Spleen (tissue), 11 donors: ENCODE data around the gene PCCA. TPM values are rescaled to one million over a fixed set of nuclear protein-coding genes. Genes with fewer than 3 reads are reported as not detected.

Experiments used
- DNase-seq: peaks from one replicate; pipeline ENCODE4 v3.0.0-alpha.2; 2020
- H3K27ac ChIP-seq, 8 donors: fragments of 200-600 bp; sonication (generic) in 7 of 8; 1 replicate in 4 of 8; 2 replicates in 4 of 8; pipeline versions ENCODE4 v1.5.0 to v1.8.0; 2016 to 2021; ENCODE audit warnings: inconsistent platforms in 4 of 8, mild to moderate bottlenecking in 4 of 8, moderate library complexity in 1 of 8
- H3K27me3 ChIP-seq, 7 donors: fragments of 200-600 bp; sonication (generic) in 6 of 7; replicated peaks in 1 of 7; 1 replicate in 4 of 7; 2 replicates in 3 of 7; pipeline versions ENCODE4 v1.5.0 to v1.8.0; 2016 to 2021; ENCODE audit warnings: inconsistent platforms in 3 of 7, mild to moderate bottlenecking in 1 of 7
- H3K36me3 ChIP-seq, 6 donors: fragments of 200-600 bp; sonication (generic) in 5 of 6; 1 replicate in 4 of 6; 2 replicates in 2 of 6; pipeline versions ENCODE4 v1.5.0 to v1.8.0; 2016 to 2021; ENCODE audit warnings: inconsistent platforms in 2 of 6
- H3K4me1 ChIP-seq, 6 donors: fragments of 200-600 bp; sonication (generic) in 5 of 6; 1 replicate in 3 of 6; 2 replicates in 3 of 6; pipeline versions ENCODE4 v1.5.0 to v1.8.0; 2016 to 2021; ENCODE audit warnings: inconsistent platforms in 3 of 6
- H3K4me3 ChIP-seq, 8 donors: fragments of 200-600 bp; sonication (generic) in 7 of 8; 1 replicate in 4 of 8; 2 replicates in 4 of 8; pipeline versions ENCODE4 v1.5.0 to v1.8.0; 2016 to 2021; ENCODE audit warnings: inconsistent platforms in 4 of 8, mild to moderate bottlenecking in 4 of 8, moderate library complexity in 2 of 8
- H3K9me3 ChIP-seq, 8 donors: fragments of 200-600 bp; sonication (generic) in 7 of 8; 1 replicate in 4 of 8; 2 replicates in 4 of 8; pipeline versions ENCODE4 v1.5.0 to v1.8.0; 2016 to 2021; ENCODE audit warnings: inconsistent platforms in 4 of 8
- CTCF ChIP-seq, 11 experiments: fragments of 200-600 bp in 7 of 11; fragments of 450-650 bp in 4 of 11; sonication (generic) in 4 of 11; IDR thresholded peaks in 8 of 11; conservative IDR thresholded peaks in 3 of 11; 1 replicate in 7 of 11; 2 replicates in 4 of 11; pipeline versions ENCODE4 v1.4.0 to v1.8.0; 2016 to 2021; ENCODE audit warnings: antibody characterized with exemption in 11 of 11, inconsistent platforms in 4 of 11, mild to moderate bottlenecking in 1 of 11
- POLR2A ChIP-seq, 3 donors: fragments of 450-650 bp; IDR thresholded peaks; one replicate each; pipeline ENCODE4 v1.5.1; 2017; ENCODE audit warnings: antibody characterized with exemption in 3 of 3, mild to moderate bottlenecking in 1 of 3
- POLR2AphosphoS5 ChIP-seq, 3 donors: sonication (generic); formaldehyde crosslinking; IDR thresholded peaks; one replicate each; pipeline ENCODE4 v1.5.1; 2017; ENCODE audit warnings: antibody characterized with exemption in 3 of 3
- WGBS, 5 donors: extraction: QIAGEN DNeasy Blood & Tissue Kit in 3 of 5; methylation state at CpG; one replicate each; pipeline versions ENCODE4 v1.1.5 to v1.1.7; 2013 to 2018; 5-methylcytosine and 5-hydroxymethylcytosine counted together
- intact Hi-C: fragments of 100-400 bp; cut with DNase I; formaldehyde crosslinking; loops from one replicate; pipeline ENCODE4 v1.15.0; 2023; ENCODE audit warnings: low total_unique reads
- polyA plus RNA-seq, 3 donors: library from polyadenylated mRNA; stranded (reverse); fragments of 200-250 nt; gene quantifications; one replicate each; pipeline ENCODE4 v1.2.1, GENCODE V29; 2013
- total RNA-seq, 7 donors: library from RNA; depleted of rRNA in 3 of 7; stranded (reverse); fragments of >200 nt in 3 of 7; fragmentation: NEBNext Ultra II Directional in 4 of 7; extraction: Animal tissue kit (Norgen Biotek cat#: 25700) in 4 of 7; gene quantifications; one replicate each; pipeline versions ENCODE4 v1.1.0 to v1.2.1, GENCODE V29; 2016 to 2021
- donor health status: healthy with polysubstance abuse.
- donor health status: DM: no; HTN: no; CAD: no; lungs with moderate emphysema.
- donor health status: DM: no; HTN: no; CAD: no.
- donor health status: Bipolar disorder and iron deficiency.
- donor health status: healthy.
- donor health status: DM: no; HTN: no; CAD: no.
- donor health status: DM: yes; HTN: yes; CAD: no.

The PCCA gene
- total and polyA plus RNA-seq, 10 donors: 9.3 to 54.9 (median 43.9) TPM

- no peak for DNase-seq
- WGBS, 5 donors: 81 to 90% (median 86%) methylated on average over 7 of the region's 7 CpGs
- intact Hi-C loops: no loop called here
Measured at GRCh38 chr13:100254002-100254401, 165.1 kb downstream of the PCCA start.

GRCh38 chr13:100262404-100262803, 173.5 kb downstream of the PCCA start:
- H3K27me3 ChIP-seq: no peaks in the 10 kb centered on the region
- no peak for DNase-seq
- H3K4me1 ChIP-seq: no peaks in the 10 kb centered on the region
- 96 to 99% (median 97%) methylated on average over 3 of the region's 3 CpGs for WGBS, 5 donors
- H3K4me3 ChIP-seq: no peak overlapping the region
- intact Hi-C loops: no loop called here
- no peaks in the 10 kb centered on the region for H3K9me3 ChIP-seq
- H3K36me3 ChIP-seq: no peaks in the 10 kb centered on the region
- TF ChIP-seq CTCF (IDR thresholded peaks at IDR 0.05 in 8 of 11, conservative IDR thresholded peaks at IDR 0.05 in 3 of 11) (no peak), POLR2AphosphoS5 (IDR thresholded peaks at IDR 0.05) (no peak), POLR2A (IDR thresholded peaks at IDR 0.05) (no peak)
- no peak overlapping the region for H3K27ac ChIP-seq

More at GRCh38 chr13:100254002-100254401, 165.1 kb downstream of the PCCA start:
- H3K27ac ChIP-seq: no peak overlapping the region
- no peak overlapping the region for H3K4me3 ChIP-seq
- H3K36me3 ChIP-seq: no peaks in the 10 kb centered on the region
- H3K27me3 ChIP-seq: no peaks in the 10 kb centered on the region
- no peaks in the 10 kb centered on the region for H3K4me1 ChIP-seq
- H3K9me3 ChIP-seq: no peaks in the 10 kb centered on the region
- no peak for TF ChIP-seq CTCF (IDR thresholded peaks at IDR 0.05 in 8 of 11, conservative IDR thresholded peaks at IDR 0.05 in 3 of 11)
- no peak for TF ChIP-seq POLR2A (IDR thresholded peaks at IDR 0.05)
- TF ChIP-seq POLR2AphosphoS5 (IDR thresholded peaks at IDR 0.05): no peak

GRCh38 chr13:100266026-100266425, 177.1 kb downstream of the PCCA start:
- TF ChIP-seq POLR2A (IDR thresholded peaks at IDR 0.05) (no peak), CTCF (IDR thresholded peaks at IDR 0.05 in 8 of 11, conservative IDR thresholded peaks at IDR 0.05 in 3 of 11) (no peak), POLR2AphosphoS5 (IDR thresholded peaks at IDR 0.05) (no peak)
- H3K27me3 ChIP-seq: no peaks in the 10 kb centered on the region
- no peak overlapping the region for H3K4me3 ChIP-seq
- H3K27ac ChIP-seq: no peak overlapping the region
- intact Hi-C loops: no loop called here
- H3K9me3 ChIP-seq: no peaks in the 10 kb centered on the region
- H3K36me3 ChIP-seq: peaks cover 0 to 10% (median 2%) of the 10 kb centered on the region in 6 donors
- H3K4me1 ChIP-seq: peaks cover 0 to 7% (median 2%) of the 10 kb centered on the region in 6 donors
- DNase-seq: no peak
- 92 to 97% (median 95%) methylated on average over 2 of the region's 2 CpGs for WGBS, 5 donors

GRCh38 chr13:100269837-100270236, 180.9 kb downstream of the PCCA start:
- no peak for DNase-seq
- no peaks in the 10 kb centered on the region for H3K9me3 ChIP-seq

More at GRCh38 chr13:100269837-100270236, 180.9 kb downstream of the PCCA start:
- no peak overlapping the region for H3K4me3 ChIP-seq
- intact Hi-C loops: no loop called here
- peak overlapping the region in 2 of 8 donors; percentile 9 to 13 for H3K27ac ChIP-seq
- peaks cover 0 to 7% (median 2%) of the 10 kb centered on the region in 6 donors for H3K4me1 ChIP-seq
- peaks cover 0 to 16% (median 2%) of the 10 kb centered on the region in 6 donors for H3K36me3 ChIP-seq
- H3K27me3 ChIP-seq: no peaks in the 10 kb centered on the region
- WGBS, 5 donors: 47 to 68% (median 54%) methylated on average over 2 of the region's 2 CpGs
- TF ChIP-seq POLR2A (IDR thresholded peaks at IDR 0.05) (no peak), POLR2AphosphoS5 (IDR thresholded peaks at IDR 0.05) (peak in 1 of 3 donors; percentile 70), CTCF (IDR thresholded peaks at IDR 0.05 in 8 of 11, conservative IDR thresholded peaks at IDR 0.05 in 3 of 11) (no peak)
